NCI-H82 (cell line): Measurements from ENCODE around the gene MAPK10.
"Not testable (repeated sequence)": the region's sequence is repeated elsewhere in the genome, so short reads cannot be mapped to it uniquely, and the experiment has no call there.

Experiments used
- DNase-seq: peaks from one replicate; lab custom pipeline; 2025; lab: John Stamatoyannopoulos, UW

The MAPK10 gene

GRCh38 chr4:86338989-86339388, 20.9 kb downstream of the MAPK10 start:
- no peak for DNase-seq

GRCh38 chr4:86338521-86338920, 21.3 kb downstream of the MAPK10 start:
- no peak for DNase-seq

DNA sequence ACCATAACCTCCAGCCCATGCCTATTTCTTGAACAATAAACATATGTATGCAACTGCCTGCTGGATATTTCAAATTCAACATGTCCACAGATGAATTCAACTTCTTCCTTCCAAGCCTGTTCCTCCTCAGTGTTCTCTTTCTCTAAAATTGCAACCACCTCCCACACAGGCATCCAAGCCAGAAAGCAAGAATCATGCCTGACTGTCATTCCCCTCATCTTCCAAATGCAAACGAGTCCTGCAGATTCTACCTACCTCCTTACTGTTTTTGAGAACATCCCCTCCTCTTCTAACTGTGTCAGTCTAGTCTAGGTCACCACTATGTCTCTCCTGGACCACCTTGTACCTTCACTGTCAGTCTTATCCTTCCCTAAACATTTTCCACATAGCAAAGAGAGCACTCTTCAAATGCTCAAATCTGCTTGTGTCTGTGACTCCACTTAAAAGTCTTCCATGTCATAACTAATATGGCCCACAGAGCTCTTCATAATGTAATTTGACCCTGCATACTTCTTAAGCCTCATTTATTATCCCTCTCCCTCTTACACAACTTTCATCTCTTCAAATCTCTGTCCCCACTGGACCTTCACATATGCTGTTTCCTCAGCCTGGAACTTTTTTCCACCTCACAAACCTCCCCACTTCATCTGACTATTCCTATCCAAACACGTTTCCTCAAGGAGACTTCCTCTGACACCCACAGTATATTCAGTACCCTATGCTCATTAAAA, 25.7 kb downstream of the MAPK10 start:
- no peak for DNase-seq

GRCh38 chr4:86333236-86333635, 26.6 kb downstream of the MAPK10 start:
- DNase-seq = no peak

- no peak for DNase-seq
These were observed 28.7 kb downstream of the MAPK10 start for GRCh38 chr4:86330961-86331742.

- not testable (repeated sequence) for DNase-seq
These were observed 29.4 kb downstream of the MAPK10 start for GRCh38 chr4:86330411-86330810.

DNA sequence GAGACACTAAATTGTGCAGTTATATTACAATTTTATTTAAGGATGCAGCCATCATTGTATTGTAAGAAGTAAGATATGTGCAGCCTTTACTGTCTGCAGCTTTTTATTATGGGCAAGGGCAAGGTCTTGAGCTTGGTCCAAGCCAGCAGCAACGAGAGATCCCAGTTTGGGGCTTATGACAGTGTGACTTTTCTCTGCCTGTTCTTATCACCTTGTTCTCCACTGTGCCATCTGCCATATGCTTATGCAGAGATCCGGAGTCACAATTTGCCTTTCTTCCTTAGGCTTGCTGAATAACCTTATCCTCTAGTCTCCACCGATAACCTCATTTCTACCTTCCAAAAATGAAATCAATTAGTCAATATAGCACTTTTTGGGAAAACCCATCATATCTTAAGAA, 30.4 kb downstream of the MAPK10 start:
- DNase-seq = peak; percentile 26

DNA sequence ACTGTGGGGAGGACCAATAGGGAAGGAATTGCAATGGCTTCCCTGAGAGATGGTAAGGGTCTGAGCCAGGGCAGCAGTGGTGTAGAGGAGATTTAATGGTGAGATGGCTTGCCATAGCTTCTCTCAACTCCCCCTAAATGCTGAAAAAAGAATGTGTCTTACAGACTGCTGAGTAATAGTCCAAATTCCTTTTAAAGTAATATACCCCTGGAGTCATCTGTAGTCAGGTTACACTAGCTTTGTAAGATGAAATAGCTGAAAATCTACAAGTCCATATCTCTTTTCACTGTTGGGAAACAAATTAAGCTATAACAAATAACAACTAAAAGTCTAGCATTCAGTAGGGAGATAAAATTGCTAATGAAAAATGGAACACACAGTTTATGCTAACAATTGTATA, 33.5 kb downstream of the MAPK10 start:
- DNase-seq = no peak

DNA sequence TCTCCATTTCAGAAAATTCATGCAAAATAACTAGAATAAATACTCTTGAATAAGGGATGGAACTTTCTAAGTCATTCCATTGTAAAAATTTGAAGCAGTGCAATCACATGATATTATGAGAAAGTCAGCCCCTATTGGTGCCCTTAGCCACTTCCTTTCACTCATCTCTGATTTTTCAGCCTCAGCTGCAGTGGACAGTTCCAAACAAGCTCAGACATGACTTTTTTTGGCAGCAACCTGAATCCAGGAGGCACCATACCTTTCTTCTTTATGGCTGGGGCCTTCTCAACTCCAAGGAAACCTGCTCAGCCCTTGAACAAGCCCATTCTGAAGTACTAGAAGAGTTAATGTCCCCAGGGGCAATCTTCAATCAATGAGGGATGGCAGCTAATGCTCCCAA, 40.5 kb downstream of the MAPK10 start:
- no peak for DNase-seq

- DNase-seq = no peak
These were observed 44.3 kb downstream of the MAPK10 start for GRCh38 chr4:86315579-86315978.

DNA sequence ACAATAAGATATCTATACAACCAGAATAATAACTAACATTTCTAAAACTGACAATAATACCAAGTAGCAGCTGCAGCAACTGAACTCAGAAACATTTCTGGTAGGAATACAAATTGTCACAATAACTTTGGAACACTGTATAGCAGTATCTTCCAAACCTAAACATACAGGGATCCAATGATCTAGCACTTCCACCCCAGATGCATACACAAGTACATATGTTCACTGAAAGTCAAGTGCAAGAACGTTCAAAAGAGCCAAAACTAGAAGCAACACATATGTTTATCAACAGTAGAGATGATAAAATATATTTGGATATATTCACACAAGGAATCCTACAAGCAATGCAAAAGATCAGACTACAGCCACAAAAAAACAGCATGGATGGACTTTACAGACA, 46.2 kb downstream of the MAPK10 start:
- DNase-seq = no peak

GRCh38 chr4:86307432-86307831, 52.4 kb downstream of the MAPK10 start:
- no peak for DNase-seq

DNA sequence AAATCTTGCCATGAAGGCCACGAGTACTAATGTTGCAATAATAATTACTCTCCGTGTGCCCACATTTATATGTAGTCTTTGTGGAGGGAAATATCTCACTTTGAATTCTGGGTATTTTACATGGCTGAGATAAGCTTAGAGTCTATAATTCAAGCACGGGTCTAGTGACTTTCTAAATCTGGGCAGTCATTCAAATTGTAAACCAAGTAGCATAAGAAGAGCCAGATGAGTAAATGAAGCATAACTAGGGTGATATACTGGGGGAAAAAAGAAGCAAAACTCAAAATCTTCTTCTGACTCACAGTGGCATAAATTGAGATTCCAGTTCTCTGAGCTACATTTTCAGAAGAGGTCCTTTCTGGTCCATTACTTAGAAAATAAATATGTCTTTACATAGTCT, 53.0 kb downstream of the MAPK10 start:
- no peak for DNase-seq

DNA sequence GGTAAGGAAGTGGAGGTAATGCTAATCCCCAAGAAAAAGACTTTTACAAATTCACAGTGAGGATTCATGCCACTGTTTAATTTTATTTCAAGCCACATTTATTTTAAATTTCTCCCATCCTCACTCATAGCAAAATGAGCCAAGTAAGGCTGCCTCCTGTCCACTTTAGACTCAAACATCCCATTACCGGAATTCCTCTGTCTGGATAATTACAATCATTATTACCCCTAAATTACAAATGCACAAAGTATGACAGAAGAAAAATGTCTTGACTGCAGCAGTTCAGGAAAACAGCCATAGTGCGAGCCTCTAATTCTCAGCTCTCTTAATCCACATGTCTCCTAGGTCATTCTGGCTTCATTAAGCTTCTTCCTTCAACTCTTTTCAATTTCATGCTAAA, 57.0 kb downstream of the MAPK10 start:
- no peak for DNase-seq

- DNase-seq = peak; percentile 2
These were observed 57.6 kb downstream of the MAPK10 start for GRCh38 chr4:86302251-86302650.

DNA sequence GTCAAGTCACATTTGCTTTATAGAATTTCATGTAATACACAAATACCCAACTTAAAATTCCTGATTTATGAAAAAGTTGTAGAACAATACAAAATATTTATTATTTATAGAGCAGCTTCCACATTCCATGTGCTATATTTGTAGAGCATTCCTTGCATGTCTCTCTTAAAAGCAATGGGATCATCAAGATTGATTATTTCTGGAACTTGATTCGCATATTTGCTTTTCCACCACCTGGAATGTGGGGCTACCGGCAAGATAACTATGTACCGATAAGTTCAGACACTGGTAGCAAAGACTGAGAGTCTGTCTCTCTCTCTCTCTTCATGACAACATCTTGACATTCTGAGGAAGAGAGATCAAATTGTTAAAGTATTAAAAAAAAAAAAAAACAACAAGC, 59.3 kb downstream of the MAPK10 start:
- no peak for DNase-seq

GRCh38 chr4:86296865-86297264, 63.0 kb downstream of the MAPK10 start:
- no peak for DNase-seq

- no peak for DNase-seq
These were observed 65.0 kb downstream of the MAPK10 start for GRCh38 chr4:86294883-86295282.

DNA sequence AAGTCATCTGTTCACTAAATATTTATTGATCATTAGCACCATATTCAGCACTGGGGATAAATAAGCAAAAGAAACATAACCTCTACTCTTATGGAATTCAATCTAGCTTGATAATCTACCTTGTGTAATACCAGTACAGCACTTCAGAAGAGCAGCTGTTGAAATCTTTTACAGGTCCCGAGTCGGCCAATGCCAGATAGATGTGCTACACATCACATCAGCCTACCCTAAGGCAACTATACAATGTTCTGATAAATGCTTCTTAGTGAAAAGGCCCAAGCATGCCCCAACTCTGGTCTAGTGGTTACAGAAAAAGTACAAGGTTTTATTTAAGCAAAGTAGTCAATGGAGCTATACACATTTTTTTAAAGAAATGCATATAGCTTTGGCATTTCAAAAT, 68.7 kb downstream of the MAPK10 start:
- no peak for DNase-seq

GRCh38 chr4:86286726-86287125, 73.1 kb downstream of the MAPK10 start:
- no peak for DNase-seq

- DNase-seq = no peak
These were observed 76.5 kb downstream of the MAPK10 start for GRCh38 chr4:86283371-86283770.

GRCh38 chr4:86280246-86280645, 79.6 kb downstream of the MAPK10 start:
- no peak for DNase-seq

DNA sequence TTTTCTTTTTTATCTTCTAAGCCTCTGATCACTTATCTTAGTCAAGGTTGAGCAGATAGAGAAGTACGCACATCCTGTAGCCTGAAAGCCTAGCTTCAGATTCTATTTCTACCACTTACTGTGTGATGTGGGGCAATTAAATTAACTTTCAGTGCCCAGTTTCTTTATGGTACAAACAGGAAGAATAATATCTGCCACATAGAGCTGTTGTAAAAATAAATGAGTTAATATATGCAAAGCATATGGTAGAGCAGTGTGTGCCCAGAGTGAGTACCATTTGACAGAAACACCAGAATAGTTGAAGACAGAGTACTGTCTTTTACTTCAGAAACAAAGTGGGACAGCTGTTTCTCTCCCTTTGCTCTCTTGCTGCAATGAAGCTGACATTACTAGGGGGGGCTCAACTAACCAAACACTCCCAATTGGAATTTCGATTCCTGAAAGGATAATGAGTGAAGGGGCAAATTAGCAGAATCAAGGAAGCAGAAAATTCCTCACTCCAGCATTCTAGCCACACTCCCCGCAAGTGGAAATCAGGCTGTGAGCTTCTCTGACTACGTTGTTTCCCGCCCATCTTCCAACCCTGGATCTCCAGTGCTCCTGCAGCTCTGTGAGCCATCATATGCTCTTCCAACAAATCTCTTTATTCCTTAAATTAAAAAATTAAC, 80.4 kb downstream of the MAPK10 start:
- DNase-seq = no peak
